AG09309 (cell line): ENCODE data around the gene SYT5.

Experiments used
- DNase-seq: peaks from one replicate; pipeline ENCODE4 v3.0.0-alpha.2; 2010; ENCODE audit warnings: low read depth
- H3K4me3 ChIP-seq: 2 replicates; pipeline ENCODE4 v1.5.1; 2011; ENCODE audit warnings: mild to moderate bottlenecking, low read depth, low read length, moderate library complexity; ENCODE audit not compliant: control insufficient read depth
- TF ChIP-seq, protein P1 (sequence below): IDR thresholded peaks from 2 replicates; pipeline ENCODE4 v1.5.1; 2011; ENCODE audit warnings: mild to moderate bottlenecking, low read depth, low read length, inconsistent platforms; ENCODE audit not compliant: insufficient read depth, control insufficient read depth; ENCODE audit errors: missing control alignments

SYT5 gene

GRCh38 chr19:55179606-55180484 is at the start of gene SYT5:
Gene SYT5, minus strand, starts transcription at chr19:55180289. Its CDS starts 1,248 bp downstream, at chr19:55179041.
- H3K4me3 ChIP-seq: peak within 1 kb of the TSS; percentile 40
- TF ChIP-seq, protein P1, sequence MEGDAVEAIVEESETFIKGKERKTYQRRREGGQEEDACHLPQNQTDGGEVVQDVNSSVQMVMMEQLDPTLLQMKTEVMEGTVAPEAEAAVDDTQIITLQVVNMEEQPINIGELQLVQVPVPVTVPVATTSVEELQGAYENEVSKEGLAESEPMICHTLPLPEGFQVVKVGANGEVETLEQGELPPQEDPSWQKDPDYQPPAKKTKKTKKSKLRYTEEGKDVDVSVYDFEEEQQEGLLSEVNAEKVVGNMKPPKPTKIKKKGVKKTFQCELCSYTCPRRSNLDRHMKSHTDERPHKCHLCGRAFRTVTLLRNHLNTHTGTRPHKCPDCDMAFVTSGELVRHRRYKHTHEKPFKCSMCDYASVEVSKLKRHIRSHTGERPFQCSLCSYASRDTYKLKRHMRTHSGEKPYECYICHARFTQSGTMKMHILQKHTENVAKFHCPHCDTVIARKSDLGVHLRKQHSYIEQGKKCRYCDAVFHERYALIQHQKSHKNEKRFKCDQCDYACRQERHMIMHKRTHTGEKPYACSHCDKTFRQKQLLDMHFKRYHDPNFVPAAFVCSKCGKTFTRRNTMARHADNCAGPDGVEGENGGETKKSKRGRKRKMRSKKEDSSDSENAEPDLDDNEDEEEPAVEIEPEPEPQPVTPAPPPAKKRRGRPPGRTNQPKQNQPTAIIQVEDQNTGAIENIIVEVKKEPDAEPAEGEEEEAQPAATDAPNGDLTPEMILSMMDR: no peak
- no peak for DNase-seq

GRCh38 chr19:55229789-55230182 is 49.7 kb upstream of the SYT5 start:
- TF ChIP-seq, protein P1: no peak
- no peak overlapping the region for H3K4me3 ChIP-seq
- DNase-seq: no peak

- no peak overlapping the region for H3K4me3 ChIP-seq
- TF ChIP-seq, protein P1: no peak
- DNase-seq: no peak
Observed at GRCh38 chr19:55229145-55229788, 49.2 kb upstream of the SYT5 start.

- H3K4me3 ChIP-seq: no peak within 1 kb of the TSS
- DNase-seq: no peak
- TF ChIP-seq, protein P1: no peak
Observed at GRCh38 chr19:55228403-55229031, 48.4 kb upstream of the SYT5 start, which contains the start of gene TMEM86B. Gene TMEM86B, minus strand, starts transcription at chr19:55228763. Its CDS starts 22 bp downstream, at chr19:55228741.

- no peak overlapping the region for H3K4me3 ChIP-seq
- TF ChIP-seq, protein P1: no peak
- DNase-seq: no peak
Observed at GRCh38 chr19:55228015-55228391, 47.9 kb upstream of the SYT5 start.

DNA sequence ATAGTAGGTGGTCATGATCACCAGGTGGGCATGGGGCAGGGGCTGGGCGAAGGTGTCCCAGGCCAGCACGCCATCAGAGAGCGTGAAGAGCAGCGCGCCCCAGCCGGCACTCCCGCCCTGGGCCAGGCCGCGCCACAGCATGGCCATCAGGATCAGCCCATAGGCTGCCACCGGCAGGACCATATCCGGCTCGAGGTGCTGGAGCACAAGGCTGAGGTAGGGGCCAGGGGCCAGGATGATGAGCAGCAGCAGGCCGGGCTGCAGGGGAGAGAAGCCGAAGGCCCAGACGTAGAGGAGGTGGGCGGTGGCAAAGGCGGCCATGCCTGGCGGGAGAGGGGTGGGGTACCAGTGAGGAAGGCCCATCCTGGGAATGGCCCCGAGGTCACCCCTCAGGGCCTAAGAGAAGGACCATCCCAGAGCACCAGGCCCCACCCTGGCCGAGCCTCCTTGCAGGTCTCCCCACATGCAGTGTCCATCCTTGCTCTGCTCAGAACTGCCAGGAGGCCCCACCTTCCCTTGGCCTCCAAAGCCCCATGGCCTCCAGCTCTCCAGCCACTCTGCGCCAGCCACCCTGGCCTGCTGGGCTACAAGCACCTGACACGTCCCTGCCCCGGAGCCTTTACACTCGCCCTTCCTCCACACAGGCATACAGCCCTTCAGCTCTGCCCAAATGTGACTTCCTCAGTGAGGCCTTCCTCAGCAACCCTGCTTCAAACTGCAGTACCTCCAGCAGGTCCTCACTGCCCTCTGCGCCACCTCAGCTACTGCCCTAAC is 47.3 kb upstream of the SYT5 start:
- no peak for DNase-seq
- TF ChIP-seq, protein P1: no peak
- H3K4me3 ChIP-seq: no peak overlapping the region
